Measurements from ENCODE around the gene TNFRSF25. TPM values are rescaled to one million over a fixed set of nuclear protein-coding genes. Genes with fewer than 3 reads are reported as not detected.

TNFRSF25 gene
- total RNA-seq, 1 experiment from 2014 or later: 19.4 TPM

- Mint-ChIP-seq H3K27me3 (ENCODE audit: low read depth) (no peaks in the 10 kb centered on the region), H3K36me3 (ENCODE audit: insufficient read depth in 1 of 3, low read depth in 3 of 3) (no peaks in the 10 kb centered on the region), H3K4me3 (no peak overlapping the region), H3K27ac (no peak overlapping the region), H3K4me1 (peaks cover 0 to 3% of the 10 kb centered on the region in 2 experiments; a peak in 2 of 4 replicates), H3K9me3 (no peaks in the 10 kb centered on the region)
- TF ChIP-seq CTCF (conservative IDR thresholded peaks at IDR 0.05): no peak
- H4K8ac ChIP-seq (replicated peaks; ENCODE audit: insufficient read length, low read depth, low read length): no peak overlapping the region
- H3K4me2 ChIP-seq (ENCODE audit: insufficient read depth, insufficient read length, low read length): no peak overlapping the region
- no peak overlapping the region for H2BK15ac ChIP-seq (ENCODE audit: low read depth, low read length)
- no peak overlapping the region; the same call in 1 of the 2 replicates for H3K14ac ChIP-seq (ENCODE audit: insufficient read depth, low read length)
- no peak overlapping the region for H2BK12ac ChIP-seq (ENCODE audit: insufficient read length, low read depth, low read length)
- no peak for DNase-seq
- H4K91ac ChIP-seq (ENCODE audit: insufficient read length, low read depth, low read length): no peak overlapping the region
- H3K4me1 ChIP-seq (ENCODE audit: insufficient read depth, low read length): no peaks in the 10 kb centered on the region
- no peak overlapping the region for H2BK120ac ChIP-seq (ENCODE audit: low read depth, low read length, poor library complexity, severe bottlenecking)
- no peak overlapping the region for H4K5ac ChIP-seq (ENCODE audit: insufficient read length, low read depth, low read length)
- H2AK5ac ChIP-seq (ENCODE audit: insufficient read length, low read length): no peak overlapping the region
- H2AFZ ChIP-seq (ENCODE audit: low read length): no peak overlapping the region
- H3T11ph ChIP-seq (ENCODE audit: low read length): no peak overlapping the region
- H3K23ac ChIP-seq (ENCODE audit: insufficient read length, low read depth, low read length): no peak overlapping the region
- no peaks in the 10 kb centered on the region for H3K79me2 ChIP-seq (ENCODE audit: insufficient read depth, low read length)
- no peaks in the 10 kb centered on the region for H3K23me2 ChIP-seq (ENCODE audit: insufficient read length, low read depth, low read length, poor library complexity, severe bottlenecking)
- H3K27ac ChIP-seq (ENCODE audit: insufficient read length, low read depth, low read length): no peak overlapping the region
- no peak overlapping the region for H3K56ac ChIP-seq (ENCODE audit: insufficient read length, low read depth, low read length)
- H3K4ac ChIP-seq (ENCODE audit: low read depth, low read length): no peak overlapping the region
- H3K9me3 ChIP-seq (ENCODE audit: control insufficient read depth, low read depth, low read length): no peaks in the 10 kb centered on the region
- no peak overlapping the region for H2BK20ac ChIP-seq (ENCODE audit: low read depth, low read length, poor library complexity, severe bottlenecking)
- no peaks in the 10 kb centered on the region for H3K79me1 ChIP-seq (ENCODE audit: insufficient read depth, low read depth, low read length, poor library complexity, severe bottlenecking)
- H3K27me3 ChIP-seq (ENCODE audit: insufficient read depth, low read length): no peaks in the 10 kb centered on the region
- H3K9ac ChIP-seq (ENCODE audit: extremely low read depth, insufficient read length, low read length): no peak overlapping the region
- H3K18ac ChIP-seq (ENCODE audit: insufficient read length, low read depth, low read length): no peak overlapping the region
- WGBS (ENCODE audit: extremely low coverage, insufficient read length, low lambda C conversion rate): no CpG with 5 or more reads among the region's 10 CpGs
- H2BK5ac ChIP-seq (ENCODE audit: insufficient read length, low read length): no peak overlapping the region
- H4K20me1 ChIP-seq (ENCODE audit: control insufficient read depth, insufficient read depth, insufficient read length): no peaks in the 10 kb centered on the region
Measured at GRCh38 chr1:6509919-6510291, 43.9 kb upstream of the TNFRSF25 start.

Data from H9 (cell line).